Gastroesophageal sphincter (tissue), 4 donors: Measurements from ENCODE around the gene LY9. TPM values are rescaled to one million over a fixed set of nuclear protein-coding genes. Genes with fewer than 3 reads are reported as not detected.

ENCODE experiments used
- ATAC-seq: fragments of 150-250 bp; one replicate; pipeline ENCODE4 v1.9.1; 2016; ENCODE audit warnings: mild to moderate bottlenecking, moderate library complexity
- H3K27ac ChIP-seq, 4 donors: fragments of 200-600 bp; sonication (generic) in 3 of 4; 1 replicate in 3 of 4; 2 replicates in 1 of 4; pipeline ENCODE4 v1.5.1; 2016 to 2019
- H3K27me3 ChIP-seq: fragments of 200-600 bp; sonication (generic); one replicate; pipeline ENCODE4 v1.5.1; 2019
- H3K36me3 ChIP-seq, 2 donors: fragments of 200-600 bp; sonication (generic); one replicate each; pipeline ENCODE4 v1.5.1; 2019; ENCODE audit warnings: control low read depth in 1 of 2
- H3K4me1 ChIP-seq, 3 donors: fragments of 200-600 bp; sonication (generic); 1 replicate in 2 of 3; 2 replicates in 1 of 3; pipeline ENCODE4 v1.5.1; 2016 to 2019; ENCODE audit warnings: control low read depth in 2 of 3
- H3K4me3 ChIP-seq, 2 donors: fragments of 200-600 bp; sonication (generic); one replicate each; pipeline ENCODE4 v1.5.1; 2019; ENCODE audit warnings: mild to moderate bottlenecking in 1 of 2, moderate library complexity in 1 of 2
- H3K9me3 ChIP-seq, 3 donors: fragments of 200-600 bp; sonication (generic); one replicate each; pipeline ENCODE4 v1.5.1; 2017 to 2019; ENCODE audit warnings: control low read depth in 2 of 3
- CTCF ChIP-seq, 4 experiments: fragments of 200-600 bp in 2 of 4; fragments of 450-650 bp in 2 of 4; sonication (generic) in 1 of 4; IDR thresholded peaks; one replicate each; pipeline ENCODE4 v1.5.1; 2017 to 2019; ENCODE audit warnings: antibody characterized with exemption in 4 of 4, mild to moderate bottlenecking in 2 of 4, moderate library complexity in 2 of 4
- EP300 ChIP-seq: sonication (generic); formaldehyde crosslinking; IDR thresholded peaks from one replicate; pipeline ENCODE4 v1.6.1; 2017; ENCODE audit warnings: antibody characterized with exemption, mild to moderate bottlenecking
- POLR2A ChIP-seq, 2 donors: fragments of 450-650 bp; IDR thresholded peaks; one replicate each; pipeline ENCODE4 v1.6.1; 2017; ENCODE audit warnings: antibody characterized with exemption in 2 of 2, mild to moderate bottlenecking in 2 of 2, moderate library complexity in 1 of 2
- POLR2AphosphoS5 ChIP-seq: sonication (generic); formaldehyde crosslinking; IDR thresholded peaks from one replicate; pipeline ENCODE4 v1.6.1; 2017; ENCODE audit warnings: antibody characterized with exemption
- WGBS, 2 donors: methylation state at CpG; one replicate each; pipeline ENCODE4 v1.1.5; 2018; ENCODE audit warnings: low coverage in 1 of 2; 5-methylcytosine and 5-hydroxymethylcytosine counted together
- total RNA-seq, 4 donors: library from RNA; depleted of rRNA; stranded (reverse); fragments of >200 nt; gene quantifications; one replicate each; pipeline ENCODE4 v1.1.0, GENCODE V29; 2016

LY9 gene
- total RNA-seq, 4 donors from 2014 or later, result 0.27 to 2.4 (median 0.62) TPM; not detected in 1

- 33 to 100% methylated on average over 1 of the region's 2 CpGs for WGBS, 2 donors
Observed at GRCh38 chr1:160827418-160827817, 31.4 kb downstream of the LY9 start.

GRCh38 chr1:160829766-160830165, 33.8 kb downstream of the LY9 start:
- ATAC-seq, result no peak
- H3K27ac ChIP-seq, result no peak overlapping the region
- no peaks in the 10 kb centered on the region for H3K4me1 ChIP-seq
- no peaks in the 10 kb centered on the region for H3K27me3 ChIP-seq
- no peaks in the 10 kb centered on the region for H3K9me3 ChIP-seq
- 67% methylated on average over 1 of the region's 1 CpG for WGBS, 2 donors
- H3K4me3 ChIP-seq, result no peak overlapping the region
- TF ChIP-seq POLR2A (IDR thresholded peaks at IDR 0.05), result no peak
- no peak for TF ChIP-seq EP300
- no peak for TF ChIP-seq CTCF (IDR thresholded peaks at IDR 0.05)
- TF ChIP-seq POLR2AphosphoS5, result no peak
- no peaks in the 10 kb centered on the region for H3K36me3 ChIP-seq

More at GRCh38 chr1:160827418-160827817, 31.4 kb downstream of the LY9 start:
- Histone ChIP-seq H3K27ac (no peak overlapping the region), H3K4me3 (no peak overlapping the region), H3K4me1 (no peaks in the 10 kb centered on the region), H3K27me3 (no peaks in the 10 kb centered on the region), H3K9me3 (no peaks in the 10 kb centered on the region), H3K36me3 (no peaks in the 10 kb centered on the region)
- no peak for ATAC-seq
- no peak for TF ChIP-seq POLR2AphosphoS5
- TF ChIP-seq POLR2A (IDR thresholded peaks at IDR 0.05), result no peak
- TF ChIP-seq CTCF (IDR thresholded peaks at IDR 0.05), result no peak
- no peak for TF ChIP-seq EP300

GRCh38 chr1:160830321-160831153, 34.6 kb downstream of the LY9 start:
- no peaks in the 10 kb centered on the region for H3K36me3 ChIP-seq
- H3K27me3 ChIP-seq, result no peaks in the 10 kb centered on the region
- no peak overlapping the region for H3K27ac ChIP-seq
- H3K4me1 ChIP-seq, result no peaks in the 10 kb centered on the region
- 51 to 75% methylated on average over 3 to 6 of the region's 8 CpGs for WGBS, 2 donors
- no peaks in the 10 kb centered on the region for H3K9me3 ChIP-seq
- ATAC-seq, result no peak
- no peak overlapping the region for H3K4me3 ChIP-seq
- TF ChIP-seq POLR2A (IDR thresholded peaks at IDR 0.05), result no peak
- TF ChIP-seq CTCF (IDR thresholded peaks at IDR 0.05), result peak in 2 of 4 experiments; percentile 16 to 25

DNA sequence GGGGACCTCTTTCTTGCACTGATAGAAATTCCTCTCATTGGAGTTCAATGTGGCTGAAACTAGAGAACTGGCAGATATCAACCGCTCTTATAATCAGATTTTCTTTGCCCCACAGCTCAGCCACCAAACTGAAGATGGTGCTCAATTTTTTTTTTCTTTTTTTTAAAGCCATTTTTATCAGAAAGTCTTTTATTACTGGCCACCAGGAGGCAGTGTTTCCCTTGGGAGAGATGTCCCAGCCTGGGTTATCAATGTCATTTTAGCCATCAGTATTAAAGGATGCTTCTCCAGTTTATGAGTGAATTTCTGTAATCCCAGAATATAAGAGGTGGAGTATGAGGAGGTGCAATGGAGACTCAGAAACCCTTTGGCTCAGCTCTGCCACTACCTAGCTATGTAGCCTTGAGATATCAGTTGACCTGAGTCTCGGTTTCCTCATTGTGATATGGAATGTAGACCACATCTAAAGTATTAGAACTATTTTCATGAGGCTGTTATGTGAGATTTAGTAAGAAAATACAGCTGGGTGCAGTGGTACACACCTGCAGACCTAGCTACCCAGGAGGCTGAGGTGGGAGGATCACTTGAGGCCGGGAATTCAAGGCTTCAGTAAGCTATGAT, 39.1 kb downstream of the LY9 start:
- H3K36me3 ChIP-seq, result no peaks in the 10 kb centered on the region
- H3K4me3 ChIP-seq, result no peak overlapping the region
- 79 to 91% methylated on average over 2 of the region's 3 CpGs for WGBS, 2 donors
- peaks cover 0 to 7% (median 0%) of the 10 kb centered on the region in 3 donors for H3K4me1 ChIP-seq
- H3K27ac ChIP-seq, result no peak overlapping the region
- no peak for ATAC-seq
- TF ChIP-seq CTCF (IDR thresholded peaks at IDR 0.05) (peak in 2 of 4 experiments; percentile 16 to 44), POLR2AphosphoS5 (no peak)
- H3K9me3 ChIP-seq, result no peaks in the 10 kb centered on the region
- H3K27me3 ChIP-seq, result no peaks in the 10 kb centered on the region

DNA sequence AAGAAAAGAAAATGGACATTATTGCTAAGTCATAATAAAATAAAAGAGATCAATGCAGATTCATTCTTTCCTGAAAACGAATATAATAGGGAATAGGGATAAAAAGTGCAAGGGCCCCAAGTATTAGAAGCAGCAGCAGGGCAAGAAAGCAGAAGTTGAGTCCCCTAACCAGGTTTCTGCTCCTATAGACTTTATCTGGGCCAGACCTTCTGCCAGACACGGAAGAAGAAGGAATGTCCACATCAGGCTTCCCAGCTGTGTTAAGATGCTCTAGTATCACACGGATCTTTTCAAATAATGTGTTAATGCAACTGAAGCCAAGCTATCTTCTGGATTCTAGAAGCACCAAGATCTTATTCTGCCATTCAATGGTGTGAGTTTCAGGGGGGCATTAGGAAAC, 39.8 kb downstream of the LY9 start:
- no peaks in the 10 kb centered on the region for H3K36me3 ChIP-seq
- peaks cover 0 to 7% (median 0%) of the 10 kb centered on the region in 3 donors for H3K4me1 ChIP-seq
- H3K27me3 ChIP-seq, result no peaks in the 10 kb centered on the region
- TF ChIP-seq CTCF (IDR thresholded peaks at IDR 0.05) (no peak), POLR2AphosphoS5 (no peak), EP300 (no peak), POLR2A (IDR thresholded peaks at IDR 0.05) (no peak)
- no peak overlapping the region for H3K27ac ChIP-seq
- no peak overlapping the region for H3K4me3 ChIP-seq
- no peaks in the 10 kb centered on the region for H3K9me3 ChIP-seq
- no peak for ATAC-seq
- WGBS, 2 donors, result 61 to 72% methylated on average over 2 to 3 of the region's 3 CpGs
